Activated CD4-positive, CD25-positive, alpha-beta regulatory T cell treated with anti-CD3 and anti-CD28 coated beads, Interleukin-2, amount 50 U/mL, for 72 hours (primary cell): ENCODE measurements around the gene DIO3.

Experiments
- DNase-seq: peaks from one replicate; pipeline ENCODE4 v3.0.0; 2021

The DIO3 gene

GRCh38 chr14:101561145-101561896, at the start of gene DIO3:
TSS of gene DIO3 (plus strand) at chr14:101561495.
- DNase-seq, result no peak

DNA sequence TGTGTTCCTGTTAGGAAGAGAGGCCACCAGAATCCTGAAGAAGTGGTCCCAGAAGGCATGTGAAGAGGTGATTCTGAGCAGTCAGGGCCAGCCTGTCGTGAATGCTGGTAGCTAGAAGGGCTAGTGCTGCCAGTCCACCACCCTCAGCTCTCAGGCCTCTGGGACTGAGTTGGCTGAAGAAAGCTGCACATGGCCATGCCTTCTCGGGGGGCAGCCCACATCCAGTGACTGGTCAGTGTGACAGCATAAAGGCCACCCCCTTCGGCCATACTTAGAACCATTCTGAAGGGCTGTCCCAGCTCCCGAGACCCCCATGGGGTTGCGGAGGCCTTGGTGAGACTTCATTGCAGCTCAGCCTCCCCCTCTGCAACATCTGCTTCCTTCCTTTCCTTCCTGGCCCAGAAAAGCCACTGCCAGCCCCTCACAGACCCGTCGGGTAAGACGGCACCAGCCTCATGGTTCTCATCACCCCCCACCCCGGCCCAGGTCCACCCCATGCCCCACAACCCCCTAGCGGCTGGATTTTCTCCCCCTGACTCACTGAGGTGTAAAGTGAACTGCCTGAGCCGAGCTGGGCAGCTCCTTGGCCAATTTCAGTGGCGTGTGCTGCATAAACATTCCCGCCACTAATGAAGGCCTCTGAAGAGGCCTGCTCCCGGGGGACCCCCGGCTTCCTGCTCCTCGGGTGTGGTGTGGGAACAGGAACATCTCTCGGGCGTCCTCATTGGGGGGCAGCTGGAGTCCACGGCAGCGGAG, 49.5 kb upstream of the DIO3 start:
- DNase-seq, result no peak

GRCh38 chr14:101512376-101512695, 49.0 kb upstream of the DIO3 start:
- DNase-seq, result no peak

GRCh38 chr14:101514136-101514535, 47.2 kb upstream of the DIO3 start:
- no peak for DNase-seq

- no peak for DNase-seq
These were observed 44.9 kb upstream of the DIO3 start for GRCh38 chr14:101516401-101516800.

- DNase-seq, result no peak
These were observed 42.5 kb upstream of the DIO3 start for GRCh38 chr14:101518611-101519473.

GRCh38 chr14:101520621-101521472, 40.4 kb upstream of the DIO3 start:
- no peak for DNase-seq

DNA sequence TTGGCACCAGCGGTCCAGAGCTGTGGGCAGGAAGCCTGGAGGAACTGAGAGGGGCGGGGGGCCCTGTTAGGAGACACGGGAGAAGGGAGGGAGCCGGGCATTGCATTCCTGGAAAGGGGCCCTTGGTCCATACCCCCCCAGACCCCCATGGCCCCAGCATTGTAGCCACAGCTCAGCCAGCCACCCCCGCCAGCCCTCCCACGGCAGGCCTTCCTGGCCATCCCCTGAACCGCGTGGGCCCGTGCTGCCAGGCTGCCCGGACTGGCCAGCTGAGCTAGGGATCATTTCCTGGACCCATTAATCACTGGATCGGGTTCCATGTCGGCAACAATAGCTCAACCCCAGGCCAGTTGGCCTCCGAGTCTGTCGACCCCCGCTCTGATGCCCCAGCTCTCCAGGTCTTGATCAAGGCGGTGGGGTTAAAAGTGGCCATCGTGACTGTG, 39.8 kb upstream of the DIO3 start:
- no peak for DNase-seq

GRCh38 chr14:101521978-101522377, 39.3 kb upstream of the DIO3 start:
- no peak for DNase-seq

DNA sequence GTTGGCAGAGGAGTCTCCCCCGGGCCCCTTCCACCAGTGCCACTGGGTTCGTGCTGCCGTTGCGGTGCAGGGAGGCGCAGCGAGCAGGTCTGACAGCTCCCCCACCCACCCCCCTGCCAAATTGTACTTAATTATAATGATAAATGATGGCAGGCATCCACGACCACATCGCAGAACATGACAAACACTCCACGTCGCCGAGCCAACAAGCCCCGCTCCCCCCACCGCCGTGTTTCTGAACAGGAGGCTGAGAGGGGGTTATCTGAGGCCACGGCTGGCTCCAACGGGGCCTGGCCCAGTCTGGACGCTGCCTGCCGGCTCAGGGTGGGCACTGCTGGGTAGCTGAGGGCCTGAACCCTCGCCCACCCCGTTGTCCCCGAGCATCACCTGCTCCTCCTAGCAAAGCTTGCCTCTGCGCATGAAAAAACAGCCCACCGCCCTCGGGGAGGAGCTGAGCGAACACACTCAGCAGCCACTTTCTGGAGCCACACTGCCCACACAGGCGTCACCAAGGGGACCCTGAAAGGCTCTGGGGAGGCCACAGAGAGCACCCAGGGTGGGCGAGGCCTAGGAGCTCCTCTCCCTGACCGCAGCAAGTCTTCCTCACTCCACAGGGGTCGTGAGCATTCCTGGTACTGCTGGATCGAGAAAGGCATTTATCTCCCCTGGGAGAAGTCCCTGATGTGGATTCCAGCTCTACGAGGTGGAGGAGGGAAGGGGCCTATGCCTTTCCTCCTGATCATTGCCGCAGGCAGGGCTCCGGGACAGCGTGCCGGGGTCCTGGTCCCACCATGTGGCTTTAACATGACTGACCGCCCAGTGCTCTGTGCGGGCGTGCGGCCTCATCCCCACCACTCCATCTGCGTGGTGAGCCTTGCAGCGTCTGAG, 35.4 kb upstream of the DIO3 start:
- no peak for DNase-seq

DNA sequence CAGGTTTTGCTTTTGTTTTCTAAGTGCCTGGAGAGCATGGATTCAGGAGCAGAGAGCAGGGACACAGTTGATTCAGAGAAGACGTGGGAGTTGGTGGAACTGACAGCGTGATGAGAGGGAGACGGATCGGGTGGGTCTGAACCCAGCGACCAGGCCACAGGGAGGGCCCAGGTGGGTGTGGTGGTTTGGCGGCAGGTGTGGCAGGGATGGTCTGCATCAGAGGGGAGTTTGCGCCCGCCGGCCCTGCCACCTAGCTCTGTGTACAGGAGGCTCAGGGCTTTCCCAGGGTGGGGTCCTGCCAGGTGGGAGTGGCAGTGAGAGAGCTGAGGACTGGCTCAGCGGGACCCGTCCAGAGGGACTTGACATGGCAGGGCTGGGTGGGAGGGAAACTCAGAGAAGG, 33.3 kb upstream of the DIO3 start:
- no peak for DNase-seq

- DNase-seq, result no peak
These were observed 32.2 kb upstream of the DIO3 start for GRCh38 chr14:101529079-101529478.

DNA sequence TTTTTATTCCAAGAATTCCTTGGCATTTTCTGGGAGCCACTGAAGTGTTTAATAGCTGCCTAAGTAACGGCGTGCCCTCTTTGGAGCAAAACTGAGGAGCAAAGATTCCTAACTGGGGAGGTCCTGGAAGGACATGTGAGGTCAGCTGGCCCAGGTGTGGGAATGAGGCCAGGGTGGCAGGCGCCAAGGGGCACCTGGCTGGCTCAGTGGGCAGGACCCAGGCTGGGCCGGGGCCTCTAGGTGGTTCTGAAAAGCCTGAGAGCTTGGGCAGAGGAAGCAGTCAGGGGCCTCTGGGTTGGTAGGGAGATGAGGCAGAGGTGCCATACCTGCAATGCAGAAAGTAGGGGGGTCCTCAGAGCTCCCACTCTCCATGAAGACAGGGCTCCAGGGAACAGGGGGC, 27.1 kb upstream of the DIO3 start:
- DNase-seq, result no peak

GRCh38 chr14:101535232-101535631, 26.1 kb upstream of the DIO3 start:
- no peak for DNase-seq

- no peak for DNase-seq
These were observed 25.5 kb upstream of the DIO3 start for GRCh38 chr14:101535701-101536207.

DNA sequence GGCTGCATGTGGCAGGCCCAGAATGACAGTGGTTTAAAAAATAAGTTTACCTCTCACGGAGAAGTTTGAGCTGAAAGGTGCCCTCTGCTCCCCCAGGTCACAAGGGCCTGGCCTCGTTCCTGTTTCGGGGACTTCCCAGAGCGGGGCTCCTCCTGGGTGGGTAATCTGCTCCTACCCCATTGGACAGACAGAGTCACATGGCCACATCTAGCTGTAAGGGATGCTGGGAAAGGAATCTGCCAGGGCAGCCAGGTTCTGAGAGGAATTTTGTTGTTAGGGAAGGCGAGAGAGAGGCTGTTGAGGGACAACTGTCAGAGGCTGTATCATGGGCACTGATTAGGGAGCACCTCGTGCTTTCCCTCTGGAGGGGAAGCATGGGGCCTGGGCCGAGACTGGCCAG, 24.0 kb upstream of the DIO3 start:
- DNase-seq, result no peak

- no peak for DNase-seq
These were observed 22.4 kb upstream of the DIO3 start for GRCh38 chr14:101538878-101539277.

- no peak for DNase-seq
These were observed 21.4 kb upstream of the DIO3 start for GRCh38 chr14:101539880-101540279.

GRCh38 chr14:101540481-101541462, 20.5 kb upstream of the DIO3 start:
- DNase-seq, result no peak

GRCh38 chr14:101542391-101542790, 18.9 kb upstream of the DIO3 start:
- DNase-seq, result no peak
